Nephron progenitor cell (in vitro differentiated cells): Measurements from ENCODE around the gene MINDY4.
A peak's percentile ranks its signal among the peaks of the same experiment; 100 is the strongest.

ENCODE experiments used
- DNase-seq: peaks from one replicate; pipeline ENCODE4 v3.0.0; 2021
- H3K27ac Mint-ChIP-seq: 2 replicates; pipeline ENCODE4 v1.8.0; 2021; ENCODE audit warnings: mild to moderate bottlenecking, moderate library complexity, mixed read lengths
- H3K27me3 Mint-ChIP-seq: 2 replicates; pipeline ENCODE4 v1.8.0; 2021; ENCODE audit warnings: mild to moderate bottlenecking, low read depth, mixed read lengths; ENCODE audit not compliant: poor library complexity
- H3K36me3 Mint-ChIP-seq: 2 replicates; pipeline ENCODE4 v1.8.0; 2021; ENCODE audit warnings: low read depth, mixed read lengths
- H3K4me1 Mint-ChIP-seq: 2 replicates; pipeline ENCODE4 v1.8.0; 2021; ENCODE audit warnings: mixed read lengths
- H3K4me3 Mint-ChIP-seq: 2 replicates; pipeline ENCODE4 v1.8.0; 2021; ENCODE audit warnings: mild to moderate bottlenecking, moderate library complexity, mixed read lengths
- H3K9me3 Mint-ChIP-seq: 2 replicates; pipeline ENCODE4 v1.8.0; 2021; ENCODE audit warnings: mild to moderate bottlenecking, moderate library complexity, mixed read lengths
- TF ChIP-seq, protein P1 (sequence below): fragments of 200-600 bp; sonication (generic); IDR thresholded peaks from 2 replicates; pipeline ENCODE4 v1.5.0; 2021; ENCODE audit warnings: antibody characterized with exemption

The MINDY4 gene

GRCh38 chr7:30760514-30761213 is 10.6 kb upstream of the MINDY4 start:
- no peak overlapping the region for H3K4me3 Mint-ChIP-seq
- H3K9me3 Mint-ChIP-seq: peaks cover 12% of the 10 kb centered on the region
- no peaks in the 10 kb centered on the region for H3K4me1 Mint-ChIP-seq
- H3K27me3 Mint-ChIP-seq: peaks cover 18% of the 10 kb centered on the region
- H3K27ac Mint-ChIP-seq: no peak overlapping the region
- no peak for DNase-seq
- TF ChIP-seq, protein P1, sequence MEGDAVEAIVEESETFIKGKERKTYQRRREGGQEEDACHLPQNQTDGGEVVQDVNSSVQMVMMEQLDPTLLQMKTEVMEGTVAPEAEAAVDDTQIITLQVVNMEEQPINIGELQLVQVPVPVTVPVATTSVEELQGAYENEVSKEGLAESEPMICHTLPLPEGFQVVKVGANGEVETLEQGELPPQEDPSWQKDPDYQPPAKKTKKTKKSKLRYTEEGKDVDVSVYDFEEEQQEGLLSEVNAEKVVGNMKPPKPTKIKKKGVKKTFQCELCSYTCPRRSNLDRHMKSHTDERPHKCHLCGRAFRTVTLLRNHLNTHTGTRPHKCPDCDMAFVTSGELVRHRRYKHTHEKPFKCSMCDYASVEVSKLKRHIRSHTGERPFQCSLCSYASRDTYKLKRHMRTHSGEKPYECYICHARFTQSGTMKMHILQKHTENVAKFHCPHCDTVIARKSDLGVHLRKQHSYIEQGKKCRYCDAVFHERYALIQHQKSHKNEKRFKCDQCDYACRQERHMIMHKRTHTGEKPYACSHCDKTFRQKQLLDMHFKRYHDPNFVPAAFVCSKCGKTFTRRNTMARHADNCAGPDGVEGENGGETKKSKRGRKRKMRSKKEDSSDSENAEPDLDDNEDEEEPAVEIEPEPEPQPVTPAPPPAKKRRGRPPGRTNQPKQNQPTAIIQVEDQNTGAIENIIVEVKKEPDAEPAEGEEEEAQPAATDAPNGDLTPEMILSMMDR: no peak
- peaks cover 40% of the 10 kb centered on the region for H3K36me3 Mint-ChIP-seq

DNA sequence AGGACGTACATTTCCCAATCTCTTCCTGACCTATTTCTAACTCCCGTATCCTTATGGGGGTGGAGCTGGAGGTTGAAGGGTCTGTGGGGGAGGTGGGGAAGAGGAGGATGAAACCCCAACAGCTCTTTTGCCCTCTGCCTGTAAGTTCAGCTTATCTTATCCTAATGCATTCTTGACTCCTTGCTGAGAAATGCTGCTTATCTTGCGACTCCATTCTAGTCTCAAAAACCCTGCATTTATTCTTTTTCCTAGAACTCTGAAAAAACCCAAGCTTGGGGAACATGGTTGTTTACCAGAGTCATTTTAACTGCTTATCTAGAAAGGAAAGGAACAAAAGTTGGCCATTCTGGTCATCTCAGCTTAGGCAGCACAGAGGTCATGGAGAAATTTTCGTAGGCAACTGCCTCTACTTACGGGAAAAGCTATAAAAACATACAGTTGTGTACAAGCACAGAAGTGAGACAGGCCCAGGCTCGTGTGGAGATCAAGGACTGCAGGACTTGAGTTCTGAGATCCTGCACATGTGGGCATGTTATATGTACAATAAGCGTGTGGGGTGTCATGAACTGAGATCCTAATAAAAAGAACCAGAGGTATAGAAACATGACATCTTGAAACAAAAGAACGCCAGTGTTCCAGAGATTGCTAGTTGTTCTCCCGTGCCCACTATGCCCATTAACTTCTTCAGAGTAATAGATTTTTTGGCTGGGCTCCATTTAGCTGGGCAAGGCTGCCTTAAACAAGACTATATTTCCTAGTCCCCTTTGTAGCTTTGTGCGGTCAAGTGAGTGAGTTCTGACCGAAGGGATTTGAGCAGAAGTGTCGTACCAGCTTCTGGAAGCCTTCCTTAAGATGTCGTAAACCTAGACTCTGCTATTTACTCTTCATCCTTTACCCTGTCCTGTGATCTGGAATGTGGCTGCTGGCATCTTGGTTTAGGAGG is 9.7 kb upstream of the MINDY4 start:
- H3K9me3 Mint-ChIP-seq: peaks cover 12% of the 10 kb centered on the region
- H3K27me3 Mint-ChIP-seq: peaks cover 18% of the 10 kb centered on the region
- DNase-seq: no peak
- H3K4me3 Mint-ChIP-seq: no peak overlapping the region
- peaks cover 35% of the 10 kb centered on the region for H3K36me3 Mint-ChIP-seq
- H3K4me1 Mint-ChIP-seq: no peaks in the 10 kb centered on the region
- no peak overlapping the region for H3K27ac Mint-ChIP-seq
- TF ChIP-seq, protein P1: no peak

- TF ChIP-seq, protein P1: no peak
- DNase-seq: no peak
- peak overlapping the region; percentile 8 for H3K27ac Mint-ChIP-seq
- H3K4me1 Mint-ChIP-seq: no peaks in the 10 kb centered on the region
- H3K36me3 Mint-ChIP-seq: peaks cover 20% of the 10 kb centered on the region
- H3K4me3 Mint-ChIP-seq: no peak overlapping the region
- peaks cover 17% of the 10 kb centered on the region for H3K27me3 Mint-ChIP-seq
- peaks cover 11% of the 10 kb centered on the region for H3K9me3 Mint-ChIP-seq
Observed at GRCh38 chr7:30764030-30764975, 6.9 kb upstream of the MINDY4 start.

- Mint-ChIP-seq H3K4me1 (peaks cover 2% of the 10 kb centered on the region), H3K27ac (no peak overlapping the region), H3K27me3 (peaks cover 18% of the 10 kb centered on the region), H3K9me3 (peaks cover 5% of the 10 kb centered on the region), H3K36me3 (peaks cover 9% of the 10 kb centered on the region), H3K4me3 (no peak overlapping the region)
- no peak for DNase-seq
- TF ChIP-seq, protein P1: no peak
Observed at GRCh38 chr7:30765408-30765807, 5.8 kb upstream of the MINDY4 start.

DNA sequence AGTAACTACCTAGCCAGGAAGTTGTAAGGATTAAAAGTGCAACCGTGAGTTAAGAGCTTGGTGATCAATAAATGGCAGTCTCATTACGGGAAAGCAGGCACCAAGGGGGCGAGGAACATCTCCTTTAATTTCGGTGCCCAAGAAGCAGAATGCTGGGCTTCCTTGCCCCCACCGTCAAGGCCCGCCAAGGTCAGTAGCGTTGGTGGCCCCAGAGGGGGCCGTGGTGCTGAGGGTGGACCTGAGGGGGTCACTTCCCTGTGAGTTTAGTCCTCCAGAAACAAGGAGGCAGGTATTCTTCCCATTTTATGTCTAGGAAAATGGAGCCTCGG is 408 bp upstream of the MINDY4 start:
- Mint-ChIP-seq H3K36me3 (no peaks in the 10 kb centered on the region), H3K4me1 (peaks cover 6% of the 10 kb centered on the region), H3K27me3 (peaks cover 14% of the 10 kb centered on the region), H3K27ac (no peak overlapping the region), H3K9me3 (no peaks in the 10 kb centered on the region), H3K4me3 (peak overlapping the region; percentile 91)
- TF ChIP-seq, protein P1: no peak
- DNase-seq: no peak
